Psoas muscle (tissue), 8 donors: ENCODE results near the gene LRRC4C. TPM values are rescaled to one million over a fixed set of nuclear protein-coding genes. Genes with fewer than 3 reads are reported as not detected.

Experiments
- ATAC-seq, 4 donors: fragments of 200-7000 bp; cut with Tn5 transposase; one replicate each; pipeline ENCODE4 v1.9.1; 2020; ENCODE audit warnings: moderate library complexity in 3 of 4, mild to moderate bottlenecking in 2 of 4
- DNase-seq, 2 donors: peaks; one replicate each; pipeline ENCODE4 v3.0.0-alpha.2; 2020
- H3K27ac ChIP-seq: fragments of 200-600 bp; one replicate; pipeline ENCODE4 v1.8.0; 2022
- H3K27me3 ChIP-seq, 3 donors: fragments of 200-600 bp in 1 of 3; one replicate each; pipeline versions ENCODE4 v1.6.1 to v1.8.0; 2013 to 2022; ENCODE audit warnings: low read length in 2 of 3, mild to moderate bottlenecking in 2 of 3, moderate library complexity in 1 of 3; ENCODE audit not compliant: insufficient read depth in 3 of 3
- H3K36me3 ChIP-seq, 2 donors: fragments of 200-600 bp in 1 of 2; one replicate each; pipeline versions ENCODE4 v1.6.1 to v1.8.0; 2013 to 2022; ENCODE audit warnings: low read depth in 1 of 2, mild to moderate bottlenecking in 1 of 2, moderate library complexity in 1 of 2; ENCODE audit not compliant: insufficient read depth in 1 of 2
- H3K4me1 ChIP-seq: fragments of 200-600 bp; one replicate; pipeline ENCODE4 v1.8.0; 2022
- H3K4me3 ChIP-seq: fragments of 200-600 bp; one replicate; pipeline ENCODE4 v1.8.0; 2022; ENCODE audit warnings: mild to moderate bottlenecking
- H3K9me3 ChIP-seq: fragments of 200-600 bp; one replicate; pipeline ENCODE4 v1.8.0; 2022
- CTCF ChIP-seq: fragments of 200-600 bp; IDR thresholded peaks from one replicate; pipeline ENCODE4 v1.8.0; 2022; ENCODE audit warnings: antibody characterized with exemption
- WGBS, 3 donors: extraction: QIAGEN DNeasy Blood & Tissue Kit; methylation state at CpG; one replicate each; pipeline versions ENCODE4 v1.1.6 to v1.1.7; 2013; 5-methylcytosine and 5-hydroxymethylcytosine counted together
- intact Hi-C, 2 donors: fragments of 100-400 bp; cut with DNase I; formaldehyde crosslinking; loops; one replicate each; pipeline versions ENCODE4 v1.11.0 to v1.14.2; 2022
- polyA plus RNA-seq, 3 donors: library from polyadenylated mRNA; stranded (reverse); fragments of 200-250 nt; gene quantifications; one replicate each; pipeline ENCODE4 v1.2.3, GENCODE V29; 2013
- total RNA-seq, 4 donors: library from RNA; stranded (reverse); fragmentation: NEBNext Ultra II Directional in 2 of 4; extraction: Animal tissue kit (Norgen Biotek cat#: 25700) in 2 of 4; gene quantifications; one replicate each; pipeline versions ENCODE4 v1.2.1 to v1.2.4, GENCODE V29; 2021 to 2023
- donor health status: healthy with polysubstance abuse.
- donor health status: DM: no; HTN: no; CAD: no; lungs with moderate emphysema.
- donor health status: Bipolar disorder and iron deficiency.
- donor health status: healthy.
- donor health status: DM: yes; HTN: yes; CAD: no.
- donor health status: DM: no; HTN: no; CAD: no.
- donor health status: DM: no; HTN: no; CAD: no.
- donor health status: DM: yes; HTN: yes; CAD: no.

The LRRC4C gene
- total and polyA plus RNA-seq, 7 donors = 0.04 to 0.34 (median 0.12) TPM; not detected in 1

- TF ChIP-seq CTCF = no peak
- DNase-seq (no peak), ATAC-seq (no peak)
- Histone ChIP-seq H3K36me3 (no peaks in the 10 kb centered on the region), H3K27me3 (no peaks in the 10 kb centered on the region), H3K9me3 (no peaks in the 10 kb centered on the region), H3K4me1 (no peaks in the 10 kb centered on the region), H3K27ac (no peak overlapping the region), H3K4me3 (no peak overlapping the region)
- intact Hi-C loops = no loop called here
- 34 to 35% (median 34%) methylated on average over 4 of the region's 4 CpGs for WGBS, 3 donors
Observed at GRCh38 chr11:41400124-41400523, 59.3 kb downstream of the LRRC4C start.

GRCh38 chr11:41399323-41399722 lies 60.1 kb downstream of the LRRC4C start:
- no peak for TF ChIP-seq CTCF
- DNase-seq = no peak
- intact Hi-C loops = no loop called here

GRCh38 chr11:41398175-41398574 lies 61.3 kb downstream of the LRRC4C start:
- Histone ChIP-seq H3K27me3 (no peaks in the 10 kb centered on the region), H3K4me1 (no peaks in the 10 kb centered on the region), H3K27ac (no peak overlapping the region), H3K4me3 (no peak overlapping the region), H3K36me3 (no peaks in the 10 kb centered on the region), H3K9me3 (no peaks in the 10 kb centered on the region)
- DNase-seq (no peak), ATAC-seq (no peak)
- intact Hi-C loops = no loop called here
- no peak for TF ChIP-seq CTCF
- 58 to 66% (median 63%) methylated on average over 3 of the region's 3 CpGs for WGBS, 3 donors

More at GRCh38 chr11:41399323-41399722, 60.1 kb downstream of the LRRC4C start:
- Histone ChIP-seq H3K36me3 (no peaks in the 10 kb centered on the region), H3K4me3 (no peak overlapping the region), H3K4me1 (no peaks in the 10 kb centered on the region), H3K27ac (no peak overlapping the region), H3K27me3 (no peaks in the 10 kb centered on the region), H3K9me3 (no peaks in the 10 kb centered on the region)
- ATAC-seq = no peak
- WGBS, 3 donors = 22 to 26% (median 26%) methylated on average over 2 of the region's 2 CpGs

DNA sequence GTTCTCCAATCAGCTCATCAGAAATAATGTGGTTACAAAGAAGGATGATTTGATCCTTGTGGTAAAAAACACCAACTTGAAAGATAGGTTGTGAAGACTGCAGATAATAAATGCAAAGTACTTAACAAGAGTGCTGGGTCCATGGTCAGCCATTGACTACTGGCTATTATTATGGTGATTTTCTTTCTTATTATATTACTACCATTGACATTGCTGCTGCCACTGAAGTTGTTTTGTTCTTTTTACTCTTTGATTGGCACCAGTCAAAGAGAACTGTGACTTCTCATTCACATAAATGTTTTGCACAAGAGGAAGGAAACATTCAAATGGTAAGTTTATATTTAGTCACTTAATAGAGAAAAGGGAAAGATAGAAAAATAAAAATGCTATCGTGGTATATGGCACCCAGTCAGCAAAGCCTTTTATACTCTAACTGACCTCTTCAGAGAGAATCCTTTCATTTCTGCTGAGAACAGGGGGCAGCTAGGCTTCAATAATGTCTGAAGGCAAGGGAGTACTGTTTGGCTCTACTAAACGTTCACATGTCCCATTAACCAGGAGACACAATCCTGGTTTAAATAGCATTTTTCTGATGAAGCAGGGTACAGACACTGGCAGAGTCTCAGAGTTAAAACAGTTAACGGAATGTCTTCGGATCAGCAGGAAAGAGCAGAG lies 64.8 kb downstream of the LRRC4C start:
- Histone ChIP-seq H3K4me1 (no peaks in the 10 kb centered on the region), H3K36me3 (no peaks in the 10 kb centered on the region), H3K9me3 (no peaks in the 10 kb centered on the region), H3K27me3 (no peaks in the 10 kb centered on the region), H3K4me3 (no peak overlapping the region), H3K27ac (no peak overlapping the region)
- DNase-seq = no peak
- ATAC-seq = no peak
- intact Hi-C loops = no loop called here
- 59 to 64% (median 61%) methylated on average over 4 of the region's 4 CpGs for WGBS, 3 donors
- TF ChIP-seq CTCF = no peak

GRCh38 chr11:41392596-41392995 lies 66.9 kb downstream of the LRRC4C start:
- ATAC-seq = no peak
- no peak overlapping the region for H3K27ac ChIP-seq
- intact Hi-C loops = no loop called here

More at GRCh38 chr11:41392596-41392995, 66.9 kb downstream of the LRRC4C start:
- DNase-seq = no peak
- Histone ChIP-seq H3K9me3 (no peaks in the 10 kb centered on the region), H3K27me3 (no peaks in the 10 kb centered on the region), H3K4me1 (no peaks in the 10 kb centered on the region), H3K36me3 (no peaks in the 10 kb centered on the region), H3K4me3 (no peak overlapping the region)
- no peak for TF ChIP-seq CTCF
